HG03457 (cell line): ENCODE data around the gene MCFD2.

Experiments
- ATAC-seq: cut with Tn5 transposase; IDR thresholded peaks from one replicate; pipeline ENCODE4 v1.9.1; 2021; ENCODE audit warnings: moderate number of reproducible peaks; ENCODE audit not compliant: unreplicated experiment

MCFD2 gene

DNA sequence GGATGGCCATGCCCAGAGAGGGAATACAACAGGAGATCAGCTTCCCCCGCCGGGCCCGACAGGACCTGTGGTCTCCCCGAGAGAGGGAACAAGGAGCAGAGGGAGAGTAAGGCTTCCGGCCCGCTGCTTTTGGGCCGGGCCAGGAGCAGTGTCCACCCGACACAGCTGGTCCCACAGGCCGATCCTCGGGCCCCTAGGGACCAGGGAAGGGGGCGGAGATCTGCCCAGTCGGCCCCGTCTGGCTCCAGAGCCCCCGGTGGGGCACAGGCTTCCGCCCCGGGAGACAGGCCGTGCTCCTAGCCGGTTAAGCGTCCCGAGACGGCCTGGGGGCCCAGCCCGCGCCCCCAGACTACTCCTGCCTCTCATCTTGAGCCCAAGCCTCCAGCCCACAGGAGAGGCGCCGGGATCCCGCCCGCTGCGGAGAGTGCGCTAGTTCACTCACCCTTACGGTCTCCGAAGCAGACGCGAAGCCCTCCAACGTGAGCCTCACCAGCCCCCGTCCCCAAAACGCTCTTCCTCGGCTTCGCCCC lies at the start of gene MCFD2:
TSS of gene MCFD2 (minus strand) at position 526 of the 530 bp plus-strand sequence. CDS start 6,635 bp downstream, outside the sequence.
- ATAC-seq, result peak; percentile 14

GRCh38 chr2:46964835-46965560 lies 49.4 kb upstream of the MCFD2 start:
- no peak for ATAC-seq

GRCh38 chr2:46963941-46964673 lies 48.5 kb upstream of the MCFD2 start:
- ATAC-seq, result no peak

GRCh38 chr2:46963210-46963609 lies 47.6 kb upstream of the MCFD2 start:
- ATAC-seq, result no peak

- ATAC-seq, result no peak
Observed at GRCh38 chr2:46962751-46963150, 47.1 kb upstream of the MCFD2 start.

DNA sequence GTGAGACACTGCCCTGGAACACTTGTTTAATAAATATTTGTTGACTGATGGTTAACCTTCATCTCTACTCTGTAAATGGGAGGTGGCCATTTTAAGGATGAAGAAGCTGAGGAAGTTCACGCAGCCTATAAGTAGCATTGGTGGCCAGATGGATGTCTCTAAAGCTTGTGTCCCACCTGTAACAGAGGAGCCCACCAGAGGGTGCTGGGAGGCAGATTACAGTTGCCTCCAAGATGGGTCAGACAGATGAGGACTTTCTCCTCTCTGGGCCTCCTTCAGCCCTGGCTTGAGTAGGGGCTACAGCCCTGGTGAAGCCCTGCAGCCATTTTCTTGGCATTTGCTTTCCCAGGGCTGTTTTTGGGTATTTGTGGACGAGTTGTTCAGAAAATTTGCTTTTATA lies 45.0 kb upstream of the MCFD2 start:
- ATAC-seq, result no peak

DNA sequence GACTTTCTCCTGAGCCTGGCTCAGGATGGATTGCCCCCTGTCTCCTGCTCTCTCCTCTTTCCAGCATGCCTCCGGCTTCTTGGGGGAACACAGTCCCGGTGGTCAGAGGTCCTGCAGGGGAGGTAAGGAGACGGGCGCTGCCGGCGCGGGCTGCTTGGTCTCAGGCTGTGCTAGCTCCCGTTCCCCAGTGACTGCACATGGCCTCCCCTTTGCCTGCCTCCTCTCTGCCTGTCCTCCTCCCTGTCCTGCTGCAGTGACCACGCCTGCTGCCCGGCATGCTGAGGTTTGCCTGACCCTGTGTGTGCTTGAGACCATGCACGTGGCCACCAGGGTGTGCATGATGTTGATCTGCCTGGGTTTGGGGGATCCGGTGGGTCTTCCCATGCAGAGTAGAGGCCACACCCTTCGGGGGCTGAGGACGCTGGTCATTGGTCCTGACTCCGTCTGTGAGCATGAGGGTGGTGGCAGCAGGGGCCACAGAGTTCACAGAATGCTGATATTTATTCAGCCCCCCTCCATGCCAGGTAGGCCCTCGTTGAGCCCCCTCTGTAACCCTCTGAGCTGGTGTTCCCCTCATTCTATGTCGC lies 42.9 kb upstream of the MCFD2 start:
- ATAC-seq, result no peak

DNA sequence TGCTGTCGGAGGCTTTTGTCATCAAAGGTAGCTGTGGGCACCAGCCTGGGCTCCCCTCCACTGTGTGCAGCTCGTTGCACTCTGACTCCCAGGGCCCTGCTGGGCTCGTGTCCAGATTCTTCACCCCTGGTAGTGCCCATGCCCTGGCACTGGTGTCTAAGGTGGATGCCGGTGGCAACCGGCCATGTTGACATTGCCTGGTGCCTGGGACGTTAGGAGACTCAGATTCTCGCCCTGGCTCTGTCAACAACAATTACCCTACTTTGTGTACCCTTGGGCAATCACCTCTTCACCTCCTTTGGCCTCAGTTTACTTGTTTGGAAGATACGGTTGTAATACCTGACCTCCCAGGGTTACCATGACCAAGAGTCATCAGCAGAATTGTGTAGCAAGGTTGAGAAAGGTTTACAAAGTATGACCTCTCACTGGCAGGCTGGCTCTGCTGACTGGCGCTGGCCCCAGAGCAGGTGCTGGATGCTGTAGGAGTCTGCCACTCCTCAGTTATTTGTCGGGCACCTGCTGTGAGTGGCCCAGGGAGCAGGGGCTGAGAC lies 41.5 kb upstream of the MCFD2 start:
- ATAC-seq, result no peak

- ATAC-seq, result no peak
Observed at GRCh38 chr2:46955764-46956163, 40.2 kb upstream of the MCFD2 start.

- ATAC-seq, result no peak
Observed at GRCh38 chr2:46954951-46955571, 39.5 kb upstream of the MCFD2 start.

DNA sequence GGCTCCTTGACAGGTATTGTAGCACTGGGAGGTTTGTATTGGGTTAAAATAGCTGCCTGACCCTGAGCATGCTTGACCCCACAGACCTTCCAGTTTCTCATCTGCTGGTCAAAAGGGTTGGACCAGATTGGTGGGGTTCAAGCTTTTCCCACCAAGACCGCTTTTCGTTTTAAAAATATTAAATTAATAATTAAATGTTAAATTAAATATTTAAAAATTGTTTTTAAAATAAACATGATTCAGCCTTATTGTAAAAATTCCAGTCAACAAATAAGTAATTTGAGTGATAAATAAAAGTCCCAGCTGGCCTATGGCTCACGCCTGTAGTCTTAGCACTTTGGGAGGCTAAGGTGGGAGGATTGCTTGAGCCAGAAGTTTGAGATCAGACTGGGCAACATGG lies 36.6 kb upstream of the MCFD2 start:
- ATAC-seq, result no peak

GRCh38 chr2:46951290-46952064 lies 35.9 kb upstream of the MCFD2 start:
- ATAC-seq, result no peak

GRCh38 chr2:46950314-46950713 lies 34.7 kb upstream of the MCFD2 start:
- no peak for ATAC-seq

GRCh38 chr2:46947841-46948240 lies 32.2 kb upstream of the MCFD2 start:
- no peak for ATAC-seq

GRCh38 chr2:46945671-46946070 lies 30.1 kb upstream of the MCFD2 start:
- ATAC-seq, result no peak

DNA sequence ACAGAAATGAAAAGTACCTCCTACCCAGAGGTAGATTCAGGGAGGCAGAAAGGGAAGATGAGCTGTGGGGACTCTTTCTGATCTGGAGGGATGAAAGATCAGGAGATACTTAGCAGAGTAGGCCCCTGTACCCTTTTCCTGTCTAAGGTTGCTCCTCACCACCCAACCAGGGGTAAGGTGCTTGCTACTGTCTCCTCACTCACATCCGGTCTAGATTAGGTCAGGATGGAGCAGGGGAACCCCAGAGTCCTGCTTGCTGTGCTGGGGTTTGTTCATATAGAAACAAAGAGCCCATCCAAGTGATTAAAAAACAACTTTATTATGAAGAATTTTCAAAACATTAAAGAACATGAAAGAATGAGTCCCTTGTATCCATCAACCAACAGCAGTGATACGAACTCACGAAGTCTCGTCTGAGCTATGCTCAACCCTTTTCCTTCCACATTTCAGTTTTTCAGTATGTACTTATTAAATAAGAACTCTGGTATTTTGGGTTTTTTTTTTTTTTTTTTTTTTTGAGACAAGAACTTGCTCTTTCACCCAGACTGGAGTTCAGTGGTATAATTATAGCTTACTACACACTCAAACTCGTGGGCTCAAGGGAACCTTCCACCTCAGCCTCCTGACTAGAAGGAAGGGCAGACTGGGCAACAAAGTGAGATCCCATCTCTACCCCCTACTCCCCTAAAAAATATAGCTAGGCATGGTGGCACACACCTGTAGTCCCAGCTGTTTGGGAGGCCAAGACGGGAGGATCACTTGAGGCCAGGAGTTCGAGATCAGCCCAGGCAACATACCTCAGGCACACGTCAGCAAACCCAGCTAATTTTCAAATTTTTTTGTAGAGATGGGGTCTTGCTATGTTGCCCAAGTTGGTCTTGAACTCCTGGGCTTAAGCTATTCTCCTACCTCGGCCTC lies 28.5 kb upstream of the MCFD2 start:
- ATAC-seq, result peak; percentile 34

GRCh38 chr2:46942891-46943626 lies 27.5 kb upstream of the MCFD2 start:
- no peak for ATAC-seq

GRCh38 chr2:46942143-46942526 lies 26.5 kb upstream of the MCFD2 start:
- no peak for ATAC-seq
